Articular chondrocyte of knee joint (primary cell): Measurements from ENCODE around the gene OVOL2. TPM values are rescaled to one million over a fixed set of nuclear protein-coding genes. Genes with fewer than 3 reads are reported as not detected.

ENCODE experiments used
- small RNA-seq: library from RNA; depleted of rRNA; stranded (forward); fragments of <200 nt; gene quantifications from one replicate; pipeline ENCODE3, GENCODE V24; 2012
- total RNA-seq: library from RNA; depleted of rRNA; stranded (reverse); fragments of >200 nt; gene quantifications from 2 replicates; pipeline ENCODE4 v1.2.3, GENCODE V29; 2012

OVOL2 gene
- total RNA-seq: not detected in 2 replicates

GRCh38 chr20:18057101-18057993, at the start of gene OVOL2:
Gene OVOL2, minus strand, starts transcription at chr20:18057916. Its CDS starts 282 bp downstream, at chr20:18057634.

Small RNA genes within 50 kb of the gene (small RNA-seq; reads per million reads assigned to genes)
- not detected for gene RNU7-137P

Other genes starting within 250 kb of the OVOL2 start
- gene SNX5, start 89.1 kb downstream of the OVOL2 start, total RNA-seq: 157 and 165 TPM in 2 replicates
- gene MGME1, start 88.9 kb downstream of the OVOL2 start, total RNA-seq: 9.7 and 9.8 TPM in 2 replicates
- 15.8 and 18.2 TPM in 2 replicates for gene KAT14, start 79.9 kb upstream of the OVOL2 start, total RNA-seq
- gene PET117, start 79.9 kb upstream of the OVOL2 start, total RNA-seq: 11.6 and 13.4 TPM in 2 replicates
- 13.1 and 20.5 TPM in 2 replicates for gene ZNF133, start 230.6 kb upstream of the OVOL2 start, total RNA-seq